ENCODE results near the gene INPP5A.

The INPP5A gene

DNA sequence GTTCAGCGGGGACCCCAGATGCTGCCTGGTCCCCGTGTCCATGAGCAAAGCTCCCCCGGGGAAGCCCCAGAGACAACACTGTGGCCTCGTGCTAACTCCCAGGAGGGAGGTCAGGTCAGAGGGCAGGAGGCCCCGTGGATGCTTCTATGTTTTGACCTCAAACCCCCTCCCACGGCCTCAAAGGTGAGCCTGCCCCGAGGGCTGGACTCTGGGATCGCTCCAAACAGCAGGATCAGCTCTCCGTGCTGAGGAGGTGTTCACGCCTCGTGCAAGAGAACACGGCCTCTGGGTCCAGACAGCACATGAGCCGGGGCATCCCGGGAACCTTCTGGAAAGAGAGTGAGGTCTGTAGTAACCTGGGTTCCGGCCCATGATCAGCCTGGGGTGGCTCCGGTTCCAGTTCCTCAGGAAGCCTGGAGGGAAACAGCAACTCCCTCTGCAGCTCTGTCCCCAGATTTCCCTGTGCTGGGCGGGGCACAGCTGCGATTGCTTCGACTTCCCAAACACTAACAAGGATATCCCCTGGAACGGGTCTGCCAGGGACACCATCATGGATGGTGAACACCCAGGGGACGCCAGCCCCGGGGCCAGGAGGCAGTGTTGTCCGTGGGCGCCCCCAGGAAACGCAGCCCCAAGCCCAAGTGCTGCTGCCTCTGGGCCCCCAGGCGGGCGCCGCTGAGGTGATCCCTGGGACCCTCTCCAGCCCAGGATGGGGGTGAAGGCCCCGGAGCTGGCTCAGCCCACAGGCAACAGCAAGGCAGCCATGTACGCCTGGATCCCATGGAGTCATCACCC, 18.0 kb upstream of the INPP5A start:
- DNase-seq: no peak

DNA sequence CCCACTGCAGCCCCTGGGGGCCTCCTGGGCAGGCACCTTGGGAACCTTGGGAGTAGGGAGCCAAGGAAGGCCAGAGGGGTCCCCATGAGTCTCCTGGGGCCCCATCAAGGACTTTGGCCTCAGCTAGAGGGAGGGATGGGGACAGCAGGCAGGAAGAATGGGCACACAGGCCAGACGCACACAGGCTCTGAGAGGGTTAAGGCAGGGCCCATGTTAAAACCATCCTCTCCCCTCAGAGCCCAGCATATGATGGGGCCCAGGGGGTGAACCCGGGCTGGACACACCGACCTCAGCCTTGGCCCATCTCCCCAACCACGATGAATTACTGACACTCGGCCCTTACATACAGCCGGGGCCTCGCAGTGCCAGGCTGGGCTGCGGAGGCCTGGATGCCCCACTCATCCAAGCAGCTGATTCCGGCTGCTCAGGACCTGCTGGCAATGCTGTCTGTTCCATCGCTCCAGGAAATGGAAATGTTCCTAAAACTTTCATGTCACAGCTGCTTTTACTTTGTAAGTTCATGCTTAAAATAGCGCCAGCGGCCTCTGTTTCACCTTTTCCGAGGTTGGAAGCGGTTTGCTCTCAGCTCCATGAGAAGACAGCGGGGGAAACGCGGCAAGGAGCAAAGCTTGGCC, 17.3 kb upstream of the INPP5A start:
- no peak for DNase-seq

DNA sequence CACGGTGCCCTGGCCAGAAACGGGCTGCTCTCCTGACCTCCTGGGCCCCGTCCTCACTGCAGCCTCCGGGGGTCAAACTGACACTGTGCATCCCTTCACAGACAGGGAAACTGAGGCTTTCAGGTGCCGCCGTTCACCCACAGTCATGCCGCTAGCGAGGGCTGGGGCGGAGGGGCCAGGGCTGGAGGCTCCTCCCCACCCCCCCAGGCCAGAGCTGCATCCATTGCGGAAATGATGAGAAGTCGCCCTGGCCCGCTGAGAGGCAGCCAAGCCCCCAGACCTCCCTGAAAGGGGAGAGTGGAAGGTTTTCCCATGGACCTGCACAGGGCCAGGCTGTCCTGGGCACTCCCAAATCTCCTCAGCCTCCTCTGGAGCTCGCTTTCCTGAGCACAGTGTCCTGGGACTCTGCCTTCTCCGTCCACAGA, 16.5 kb upstream of the INPP5A start:
- DNase-seq: no peak

DNA sequence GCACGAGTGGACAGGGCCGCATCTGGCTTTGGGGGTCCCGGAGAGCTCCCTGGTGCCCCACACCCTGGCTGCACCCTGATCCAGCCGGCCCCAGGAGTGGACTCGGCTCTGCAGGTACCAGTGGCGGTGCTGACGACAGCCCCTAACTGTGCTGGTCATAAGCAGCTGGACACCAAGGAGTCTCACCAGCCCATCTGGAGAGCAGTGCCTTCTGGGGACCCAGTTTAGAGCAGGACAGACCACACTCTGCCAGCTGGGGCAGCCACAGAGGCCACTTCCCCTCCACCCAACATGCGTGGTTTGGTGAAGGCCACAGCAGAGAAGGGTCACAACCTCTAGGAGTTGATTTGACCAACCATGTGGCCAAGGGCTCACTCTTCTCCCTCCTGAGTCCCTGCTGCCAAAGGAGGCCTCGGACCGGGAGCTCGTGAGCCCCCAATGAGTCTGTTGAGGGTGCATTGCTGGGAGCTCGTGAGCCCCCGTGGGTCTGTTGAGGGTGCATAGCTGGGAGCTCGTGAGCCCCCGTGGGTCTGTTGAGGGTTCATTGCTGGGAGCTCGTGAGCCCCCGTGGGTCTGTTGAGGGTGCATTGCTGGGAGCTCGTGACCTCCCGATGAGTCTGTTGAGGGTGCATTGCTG, 16.0 kb upstream of the INPP5A start:
- DNase-seq: no peak

DNA sequence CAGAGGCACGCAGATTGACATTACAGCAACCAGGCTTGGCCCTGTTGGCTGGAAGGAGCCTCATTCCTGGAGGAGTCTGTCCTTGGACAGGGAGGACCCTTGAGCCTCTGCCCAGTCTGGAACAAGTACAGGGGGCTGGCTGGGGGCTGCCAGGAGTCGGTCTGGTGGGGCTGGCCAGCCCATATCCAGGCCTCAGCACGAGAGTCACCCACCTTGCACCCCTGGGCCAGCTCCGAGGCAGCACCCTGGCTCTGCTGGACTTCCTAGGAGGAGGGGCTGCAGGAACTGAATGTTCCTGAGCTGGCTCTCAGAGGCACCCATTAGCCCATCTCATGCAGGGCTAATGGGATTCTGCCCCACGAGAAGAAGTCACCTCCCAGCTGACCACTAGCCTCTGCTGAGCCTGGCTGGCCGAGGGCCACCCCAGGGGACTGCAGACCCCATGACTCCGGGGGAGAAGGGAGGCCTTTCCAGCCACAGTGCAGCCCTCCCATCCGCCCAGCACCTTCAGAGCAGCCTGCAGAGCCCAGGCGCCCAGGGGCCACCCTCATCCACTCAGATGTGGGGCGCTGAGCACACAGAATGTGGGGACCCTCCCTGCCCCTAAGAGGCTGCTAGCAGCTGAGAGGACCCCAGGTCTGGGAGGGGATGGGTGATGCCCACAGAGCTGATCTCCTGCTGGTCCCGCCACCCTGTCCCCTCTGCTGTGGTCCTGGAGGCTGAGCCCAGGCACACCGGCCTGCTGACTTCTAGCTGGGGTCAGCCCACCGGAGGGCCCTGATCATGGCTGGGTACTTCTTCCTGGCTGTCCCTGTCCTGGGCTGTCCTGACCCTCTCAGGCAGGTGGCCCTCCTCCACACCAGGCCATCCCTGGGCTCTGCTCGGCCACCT, 14.8 kb upstream of the INPP5A start:
- no peak for DNase-seq

DNA sequence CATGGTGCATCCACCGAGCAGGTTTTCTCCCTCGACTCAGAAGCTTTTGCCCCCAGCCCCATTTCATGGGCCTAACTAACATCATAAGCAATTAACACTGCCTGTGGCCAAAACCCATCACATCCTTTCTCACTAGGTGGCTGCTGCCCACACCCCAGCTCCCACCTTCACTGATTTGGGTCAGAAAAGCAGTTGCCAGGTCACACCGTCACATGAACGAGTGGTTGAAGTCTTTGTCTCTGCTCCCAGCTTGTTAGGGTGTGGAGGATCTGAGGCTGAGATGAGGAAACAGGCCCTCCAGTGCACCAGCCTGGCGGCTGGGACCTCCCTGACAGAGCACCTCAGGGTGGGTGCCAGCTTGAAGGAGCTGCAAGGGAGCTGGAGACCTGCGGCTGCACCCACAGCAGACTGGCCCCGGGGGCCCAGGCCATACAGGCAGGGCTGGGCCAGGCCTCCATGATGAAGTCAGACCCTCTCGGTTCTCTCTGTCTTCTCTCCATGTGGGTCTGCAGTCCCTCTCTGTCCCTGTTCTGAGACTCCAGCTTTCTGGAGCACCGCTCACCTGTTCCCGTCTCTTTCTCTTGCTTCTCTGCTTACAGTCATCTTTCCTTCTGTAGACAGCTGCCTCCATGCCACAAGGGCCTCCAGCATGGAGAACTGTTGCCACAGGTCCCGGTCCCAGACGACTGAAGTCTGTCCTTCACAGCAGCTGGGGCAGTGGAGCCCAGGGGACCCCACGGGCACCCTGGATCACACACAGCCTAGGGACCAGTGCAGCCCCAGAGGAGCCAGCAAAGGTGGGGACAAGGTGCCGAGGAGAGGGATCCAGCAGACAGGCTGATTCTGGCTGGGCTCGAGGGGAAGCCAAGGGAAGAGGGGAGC, 13.8 kb upstream of the INPP5A start:
- DNase-seq: no peak

DNA sequence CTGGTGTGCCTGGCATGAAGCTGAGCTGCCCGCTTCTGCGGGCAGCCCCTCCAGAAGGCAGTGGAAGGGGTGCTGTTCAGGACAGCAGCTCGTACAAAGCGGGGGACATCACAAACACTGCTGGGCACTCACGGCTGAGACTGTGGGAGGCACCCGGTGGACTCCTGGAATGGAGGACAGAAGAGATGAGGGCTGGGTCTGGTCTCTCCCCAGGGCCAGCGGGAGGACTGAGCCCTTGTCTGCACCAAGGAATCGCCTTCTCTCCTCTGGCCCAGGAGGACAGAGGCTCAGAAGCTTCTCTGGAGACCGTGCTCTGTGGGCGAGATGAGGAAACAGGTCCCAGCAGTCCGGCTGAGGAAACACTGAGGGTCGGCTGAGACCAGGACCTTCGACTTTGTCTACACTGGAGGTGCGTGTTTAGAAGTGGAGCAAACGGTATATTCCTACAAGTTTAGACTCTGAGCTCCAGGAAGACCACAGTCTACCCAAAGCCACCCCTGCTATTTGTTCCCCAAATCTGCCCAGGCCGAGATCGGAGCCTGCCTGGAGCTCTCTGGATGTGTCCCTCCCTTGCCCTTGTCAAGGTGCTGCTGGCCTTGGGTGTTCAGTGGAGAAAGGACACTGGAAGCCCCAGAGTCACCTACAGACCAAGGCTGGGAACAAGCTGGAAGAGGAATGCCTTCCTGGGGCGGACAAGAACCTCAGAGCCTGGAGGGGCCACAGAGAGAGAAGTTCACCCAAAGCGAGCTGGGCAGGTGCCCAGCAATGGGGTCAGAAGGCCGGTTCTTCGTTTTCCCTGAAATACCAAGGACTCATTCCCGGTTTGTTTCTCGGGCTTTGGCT, 12.9 kb upstream of the INPP5A start:
- DNase-seq: no peak

DNA sequence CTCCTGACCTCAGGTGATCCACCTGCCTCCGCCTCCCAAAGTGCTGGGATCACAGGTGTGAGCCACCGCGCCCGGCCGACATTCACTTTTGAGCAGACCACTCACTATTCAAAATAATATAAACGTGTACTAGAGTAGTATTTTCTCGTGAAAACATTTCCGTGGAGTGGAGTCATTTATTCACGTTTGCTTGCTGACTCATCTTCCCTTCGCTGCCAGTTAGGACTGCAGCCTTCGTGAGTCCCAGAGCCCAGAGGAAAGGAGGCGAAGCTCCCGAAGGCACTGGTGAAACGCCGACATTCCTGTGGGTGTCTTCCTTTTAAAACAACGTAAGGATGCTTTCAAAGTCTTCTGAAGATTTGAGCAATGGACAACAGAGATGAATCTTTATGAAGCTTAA, 10.9 kb upstream of the INPP5A start:
- no peak for DNase-seq

DNA sequence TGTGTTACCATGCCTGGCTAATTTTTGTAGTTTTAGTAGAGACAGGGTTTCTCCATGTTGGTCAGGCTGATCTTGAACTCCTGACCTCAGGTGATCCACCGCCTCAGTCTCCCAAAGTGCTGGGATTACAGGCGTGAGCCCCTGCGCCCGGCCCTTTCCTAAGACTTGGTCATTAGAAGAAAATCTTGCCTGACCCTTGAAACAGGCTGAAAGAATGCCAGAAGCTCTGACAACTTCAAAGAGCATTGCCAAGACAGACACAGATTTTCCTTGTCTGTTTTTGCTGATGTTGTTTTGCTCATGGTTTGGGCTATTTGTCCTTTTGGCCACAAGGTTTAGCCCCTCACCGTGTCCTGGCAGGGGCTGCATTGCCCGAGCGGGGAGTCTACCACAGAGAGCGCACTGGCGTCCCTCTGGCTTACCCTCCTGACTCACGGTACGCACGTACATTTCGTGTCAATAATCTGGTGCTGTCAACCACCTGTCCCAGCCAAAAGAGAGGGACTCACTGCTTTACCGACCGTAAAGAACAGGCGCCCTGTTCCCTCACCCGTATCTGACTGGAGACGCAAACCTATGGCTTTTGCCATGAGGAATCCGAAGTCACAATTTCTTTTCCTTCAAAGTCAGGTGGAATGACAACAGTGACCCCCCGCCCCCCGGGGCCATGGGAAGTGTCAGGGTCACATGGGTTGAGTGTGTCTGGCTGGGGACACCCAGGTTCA, 10.1 kb upstream of the INPP5A start:
- DNase-seq: no peak

DNA sequence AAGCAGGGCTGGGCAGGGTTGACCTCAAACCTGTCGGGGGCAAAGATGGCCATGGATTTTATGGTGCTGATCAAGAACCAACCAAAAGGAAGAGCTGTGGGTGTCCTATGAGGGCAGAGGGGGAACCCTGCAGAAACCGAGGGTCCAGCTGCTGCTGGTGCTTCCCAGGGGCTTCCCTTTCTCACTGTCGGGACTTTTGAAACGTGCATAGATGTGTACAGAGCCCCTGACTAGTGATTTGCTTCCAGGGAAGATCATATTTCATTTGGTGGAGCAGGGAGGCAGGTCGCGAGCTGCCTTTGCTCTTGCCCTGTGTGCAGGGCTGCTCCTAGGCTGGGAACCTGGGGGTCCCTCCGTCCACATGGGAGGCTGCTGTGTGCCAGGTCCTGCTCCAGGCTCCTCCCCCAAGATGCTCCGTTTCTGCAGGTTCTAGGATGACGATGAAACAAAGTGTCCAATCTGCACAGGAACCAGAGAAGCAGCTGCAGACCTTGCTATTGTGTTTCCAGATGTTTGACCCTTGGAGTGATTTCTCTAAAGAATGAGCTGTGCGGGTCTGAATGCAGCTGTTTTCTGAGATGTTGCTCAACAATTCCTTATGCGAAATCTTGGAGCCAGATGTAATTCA, 9.4 kb upstream of the INPP5A start:
- DNase-seq: no peak

DNA sequence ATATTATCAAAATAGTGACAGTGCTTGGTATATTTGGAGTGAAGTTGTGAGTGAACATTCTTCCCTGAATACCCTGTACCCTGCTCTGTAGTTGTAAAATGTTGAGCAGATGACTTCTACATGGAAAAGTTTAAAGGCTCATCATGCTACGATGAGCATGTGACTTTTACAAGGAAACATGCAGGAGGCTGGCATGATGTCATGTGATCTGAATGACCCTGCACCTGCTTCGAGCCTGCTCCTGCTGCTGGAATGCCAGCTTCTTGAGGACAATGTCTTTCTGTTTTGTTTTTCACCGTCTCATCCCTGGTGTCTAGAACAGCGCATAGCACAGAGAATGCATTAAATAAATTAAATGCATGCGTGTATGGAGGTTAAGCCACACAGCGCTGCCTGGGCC, 5.4 kb upstream of the INPP5A start:
- no peak for DNase-seq

DNA sequence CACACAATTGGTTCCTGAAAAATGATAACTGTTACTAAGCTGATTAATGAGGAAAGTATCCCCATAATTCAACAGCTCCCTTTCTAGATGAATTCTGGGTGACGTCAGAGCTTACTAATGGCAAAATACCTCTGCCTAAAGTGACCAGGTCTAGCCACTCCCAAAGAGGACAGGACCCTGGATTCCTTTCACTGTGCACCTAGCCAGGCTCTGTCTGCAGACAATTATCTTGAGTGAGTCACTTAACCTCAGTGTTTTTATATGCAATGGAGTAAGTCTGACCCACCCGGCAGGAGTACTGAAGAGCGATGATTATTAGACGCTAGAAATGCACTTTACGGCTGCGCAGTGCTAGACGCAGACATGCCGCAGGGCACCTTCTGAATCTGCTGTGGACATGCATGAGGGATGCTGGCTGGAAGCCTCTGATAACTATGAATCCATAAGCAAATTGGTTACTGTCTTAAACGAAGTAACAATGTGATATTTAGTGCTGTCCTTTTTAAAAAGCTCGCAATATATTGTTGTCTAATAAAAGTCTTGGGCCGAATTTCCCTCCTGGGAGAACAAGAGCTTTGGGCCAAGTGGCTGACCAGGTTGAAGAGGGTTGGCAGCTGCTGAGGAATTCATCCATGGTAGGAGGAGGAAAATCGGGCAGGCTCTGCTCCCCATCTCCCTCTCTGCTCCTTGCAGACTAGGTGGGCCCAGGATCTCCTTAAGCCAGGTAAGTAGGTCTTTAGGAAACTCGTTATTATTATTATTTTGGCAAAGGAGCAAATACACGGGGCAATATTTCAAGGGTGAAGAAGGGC, 4.6 kb upstream of the INPP5A start:
- DNase-seq: no peak

DNA sequence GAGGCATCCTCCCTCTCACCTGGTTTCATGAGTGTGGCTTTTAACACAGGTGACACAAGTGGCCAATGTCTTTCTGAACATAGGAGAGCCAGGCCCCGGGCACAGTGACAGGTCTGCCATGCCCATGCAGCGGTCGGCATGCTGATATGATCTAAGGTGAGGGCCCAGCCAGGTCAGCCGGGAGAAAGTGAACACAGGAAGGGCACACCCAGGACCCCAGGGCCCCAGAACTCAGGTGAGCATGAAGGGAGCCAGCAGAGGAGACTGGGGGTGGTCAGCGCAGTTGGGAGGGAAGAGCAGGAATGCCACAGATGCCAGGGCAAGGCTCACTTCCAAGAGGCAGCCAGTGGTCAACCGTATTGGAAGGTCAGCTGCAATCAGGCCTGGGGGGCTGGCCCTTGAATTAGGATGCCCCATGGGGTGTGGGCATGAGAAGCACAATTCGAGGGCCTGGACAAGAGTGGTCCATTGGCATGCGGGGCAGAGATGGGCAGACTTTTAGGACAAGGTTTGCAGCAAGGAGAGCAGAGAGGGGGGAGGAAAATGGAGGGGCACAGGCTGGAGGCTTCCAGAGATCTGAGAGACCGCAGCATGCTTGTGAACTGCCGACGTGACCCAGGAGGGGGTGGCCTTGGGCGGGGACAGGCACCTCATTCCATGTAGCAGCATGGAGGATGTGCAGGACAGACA, 3.9 kb upstream of the INPP5A start:
- DNase-seq: no peak

DNA sequence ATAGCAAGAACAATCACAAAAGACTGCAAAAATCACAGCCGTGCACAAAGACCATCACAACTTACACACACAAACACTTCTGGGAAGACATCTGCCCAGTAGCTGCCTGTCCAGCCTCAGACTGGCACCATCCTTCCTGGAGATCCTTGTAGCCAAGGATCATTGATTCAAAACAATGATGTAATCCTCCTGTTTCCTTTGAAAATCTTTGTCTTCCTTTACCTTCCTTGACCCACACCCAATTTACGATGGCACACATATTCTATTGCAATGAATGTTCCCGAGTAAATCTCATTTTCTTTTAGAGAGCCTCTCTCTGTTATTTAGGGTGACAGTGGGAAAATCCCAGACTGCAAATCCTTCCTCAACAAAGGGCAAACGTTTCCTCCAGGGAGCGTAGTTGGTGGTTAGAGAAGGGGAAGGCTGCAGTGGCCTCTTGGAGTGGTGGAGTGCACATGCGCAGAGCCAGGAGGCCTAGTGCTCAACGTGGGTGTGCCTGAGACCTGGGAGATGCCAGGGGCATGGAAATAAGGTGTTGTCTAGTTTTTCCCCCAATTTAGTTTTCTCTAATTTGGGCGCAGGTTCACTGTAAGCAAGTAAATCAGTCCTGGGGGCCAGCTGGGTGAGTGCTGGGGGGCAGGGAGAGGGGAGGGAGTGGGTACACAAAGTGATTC, 3.1 kb upstream of the INPP5A start:
- DNase-seq: no peak

DNA sequence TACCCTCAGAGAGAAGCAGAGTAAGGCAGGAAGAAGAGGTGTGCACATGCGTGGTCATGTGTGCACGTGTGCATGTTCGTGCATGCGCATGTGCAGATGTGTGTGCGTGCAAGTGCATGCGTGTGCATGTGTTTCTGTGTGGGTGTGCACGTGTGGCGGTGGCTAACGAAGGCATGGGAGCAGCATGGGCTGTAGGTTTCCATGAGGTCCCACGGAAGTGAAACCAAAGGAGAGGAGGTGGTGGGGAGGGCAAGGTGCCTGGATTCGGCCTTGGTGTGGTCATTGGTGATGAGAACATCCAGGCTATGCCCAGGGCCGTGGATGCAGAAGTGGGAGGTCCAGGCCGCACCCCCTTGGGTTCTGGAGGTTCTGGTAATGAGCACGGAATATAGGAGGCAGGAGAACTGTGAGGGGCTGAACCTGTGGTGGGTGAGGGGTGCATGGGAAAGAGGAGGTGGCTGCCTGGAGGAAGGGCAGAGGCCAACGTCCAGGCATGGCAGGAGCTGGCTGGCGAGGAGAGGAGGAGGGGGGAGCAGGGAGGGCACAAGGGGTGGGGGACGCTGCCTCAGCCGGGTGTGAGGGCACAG, 2.4 kb upstream of the INPP5A start:
- no peak for DNase-seq

DNA sequence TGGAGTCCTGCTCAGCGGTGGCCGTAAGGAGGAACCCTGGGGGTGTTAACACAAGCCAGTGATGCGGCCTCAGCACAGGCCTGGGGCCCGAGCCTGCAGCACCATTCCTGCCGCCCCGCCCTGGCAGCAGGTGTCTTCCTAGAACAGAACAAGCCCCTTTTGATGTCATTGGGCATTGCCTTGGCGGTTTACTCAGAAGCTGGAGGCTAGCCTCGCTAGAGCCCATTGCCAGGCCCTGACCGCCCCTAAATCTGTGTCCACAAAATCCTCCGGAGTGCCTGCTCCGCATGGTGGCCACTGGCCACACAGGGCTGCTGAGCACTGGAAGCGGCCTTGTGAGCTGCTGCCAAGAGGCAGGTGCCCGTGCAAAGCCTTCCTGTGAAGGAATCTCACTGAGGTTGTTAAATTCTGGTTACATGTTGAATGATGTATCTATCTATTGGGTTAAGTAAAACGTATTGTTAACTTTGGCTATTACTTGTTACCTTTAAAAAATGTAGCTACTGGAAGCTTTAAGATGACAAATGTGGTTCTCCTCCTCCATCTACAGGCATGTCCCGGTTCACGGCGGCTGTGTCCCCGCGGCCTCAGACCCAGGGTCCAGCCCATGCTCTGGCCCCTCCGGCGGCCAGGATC, 1.2 kb upstream of the INPP5A start:
- no peak for DNase-seq

All from NCI-H146 (cell line).